ENCODE measurements around the gene CFAP210.
"Not testable (repeated sequence)": the region's sequence is repeated elsewhere in the genome, so short reads cannot be mapped to it uniquely, and the experiment has no call there.

Gene CFAP210

GRCh38 chr2:169711751-169712509 lies 17.7 kb upstream of the CFAP210 start:
- no peak for DNase-seq (ENCODE audit: low spot score)

- no peak for DNase-seq (ENCODE audit: low spot score)
Measured at GRCh38 chr2:169709981-169710380, 15.8 kb upstream of the CFAP210 start.

- no peak for DNase-seq (ENCODE audit: low spot score)
Measured at GRCh38 chr2:169709331-169709730, 15.1 kb upstream of the CFAP210 start.

- DNase-seq (ENCODE audit: low spot score): no peak
Measured at GRCh38 chr2:169707626-169708025, 13.4 kb upstream of the CFAP210 start.

- no peak for DNase-seq (ENCODE audit: low spot score)
Measured at GRCh38 chr2:169705927-169706326, 11.7 kb upstream of the CFAP210 start.

GRCh38 chr2:169704160-169704708 lies 10.0 kb upstream of the CFAP210 start:
- DNase-seq (ENCODE audit: low spot score): no peak

- DNase-seq (ENCODE audit: low spot score): no peak
Measured at GRCh38 chr2:169702996-169703395, 8.8 kb upstream of the CFAP210 start.

GRCh38 chr2:169699173-169699572 lies 5.0 kb upstream of the CFAP210 start:
- not testable (repeated sequence) for DNase-seq (ENCODE audit: low spot score)

GRCh38 chr2:169696381-169696780 lies 2.2 kb upstream of the CFAP210 start:
- DNase-seq (ENCODE audit: low spot score): no peak

- no peak for DNase-seq (ENCODE audit: low spot score)
Measured at GRCh38 chr2:169694894-169695260, 672 bp upstream of the CFAP210 start.

GRCh38 chr2:169693360-169693759 lies 845 bp downstream of the CFAP210 start:
- DNase-seq (ENCODE audit: low spot score): no peak

- DNase-seq (ENCODE audit: low spot score): no peak
Measured at GRCh38 chr2:169692718-169693117, 1.5 kb downstream of the CFAP210 start.

GRCh38 chr2:169690958-169691357 lies 3.2 kb downstream of the CFAP210 start:
- no peak for DNase-seq (ENCODE audit: low spot score)

GRCh38 chr2:169687943-169688342 lies 6.3 kb downstream of the CFAP210 start:
- DNase-seq (ENCODE audit: low spot score): not testable (repeated sequence)

GRCh38 chr2:169686825-169687224 lies 7.4 kb downstream of the CFAP210 start:
- not testable (repeated sequence) for DNase-seq (ENCODE audit: low spot score)

- DNase-seq (ENCODE audit: low spot score): not testable (repeated sequence)
Measured at GRCh38 chr2:169684712-169685111, 9.5 kb downstream of the CFAP210 start.

GRCh38 chr2:169684135-169684565 lies 10.1 kb downstream of the CFAP210 start:
- DNase-seq (ENCODE audit: low spot score): no peak

- DNase-seq (ENCODE audit: low spot score): no peak
Measured at GRCh38 chr2:169683425-169684134, 10.6 kb downstream of the CFAP210 start.

GRCh38 chr2:169683054-169683424 lies 11.2 kb downstream of the CFAP210 start:
- DNase-seq (ENCODE audit: low spot score): no peak

GRCh38 chr2:169676850-169677249 lies 17.4 kb downstream of the CFAP210 start:
- DNase-seq (ENCODE audit: low spot score): no peak

GRCh38 chr2:169676357-169676756 lies 17.8 kb downstream of the CFAP210 start:
- DNase-seq (ENCODE audit: low spot score): no peak

GRCh38 chr2:169673921-169674320 lies 20.3 kb downstream of the CFAP210 start:
- no peak for DNase-seq (ENCODE audit: low spot score)

- no peak for DNase-seq (ENCODE audit: low spot score)
Measured at GRCh38 chr2:169673106-169673505, 21.1 kb downstream of the CFAP210 start.
